ENCODE measurements around the gene KIF6. TPM values are rescaled to one million over a fixed set of nuclear protein-coding genes. Genes with fewer than 3 reads are reported as not detected.

The KIF6 gene
- total RNA-seq, 1 donor from 2014 or later, result 1.4 TPM

DNA sequence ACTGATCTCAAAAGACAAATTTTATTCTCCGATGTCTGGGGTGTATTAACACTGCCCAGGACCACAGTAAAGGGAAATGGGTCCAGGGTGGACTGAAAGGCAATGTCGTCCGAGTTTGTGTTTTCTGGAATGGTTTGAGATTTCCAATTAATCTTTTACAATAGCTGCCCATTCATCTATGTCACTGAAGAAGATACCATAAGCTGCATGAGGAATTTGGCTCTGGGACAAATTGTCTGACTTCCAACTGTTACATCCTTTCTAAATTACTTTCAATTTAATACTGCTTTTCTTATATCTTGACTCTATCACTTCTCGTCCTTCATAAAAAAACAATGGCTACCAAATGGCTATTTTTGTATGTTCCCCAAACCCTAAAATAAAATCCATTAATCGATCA lies 272.0 kb downstream of the KIF6 start:
- peaks cover 5% of the 10 kb centered on the region for H3K36me3 Mint-ChIP-seq
- no peak overlapping the region for H3K27ac Mint-ChIP-seq
- no peak overlapping the region for H3K4me3 Mint-ChIP-seq
- TF ChIP-seq CTCF (IDR thresholded peaks at IDR 0.05; ENCODE audit: unreplicated experiment), result no peak
- H3K9me3 Mint-ChIP-seq, result peaks cover 12% of the 10 kb centered on the region
- DNase-seq (ENCODE audit: low spot score in 2 of 2, unreplicated experiment in 2 of 2), result no peak
- peaks cover 2% of the 10 kb centered on the region for H3K27me3 Mint-ChIP-seq (ENCODE audit: low read depth)
- H3K4me1 Mint-ChIP-seq, result peaks cover 11% of the 10 kb centered on the region

DNA sequence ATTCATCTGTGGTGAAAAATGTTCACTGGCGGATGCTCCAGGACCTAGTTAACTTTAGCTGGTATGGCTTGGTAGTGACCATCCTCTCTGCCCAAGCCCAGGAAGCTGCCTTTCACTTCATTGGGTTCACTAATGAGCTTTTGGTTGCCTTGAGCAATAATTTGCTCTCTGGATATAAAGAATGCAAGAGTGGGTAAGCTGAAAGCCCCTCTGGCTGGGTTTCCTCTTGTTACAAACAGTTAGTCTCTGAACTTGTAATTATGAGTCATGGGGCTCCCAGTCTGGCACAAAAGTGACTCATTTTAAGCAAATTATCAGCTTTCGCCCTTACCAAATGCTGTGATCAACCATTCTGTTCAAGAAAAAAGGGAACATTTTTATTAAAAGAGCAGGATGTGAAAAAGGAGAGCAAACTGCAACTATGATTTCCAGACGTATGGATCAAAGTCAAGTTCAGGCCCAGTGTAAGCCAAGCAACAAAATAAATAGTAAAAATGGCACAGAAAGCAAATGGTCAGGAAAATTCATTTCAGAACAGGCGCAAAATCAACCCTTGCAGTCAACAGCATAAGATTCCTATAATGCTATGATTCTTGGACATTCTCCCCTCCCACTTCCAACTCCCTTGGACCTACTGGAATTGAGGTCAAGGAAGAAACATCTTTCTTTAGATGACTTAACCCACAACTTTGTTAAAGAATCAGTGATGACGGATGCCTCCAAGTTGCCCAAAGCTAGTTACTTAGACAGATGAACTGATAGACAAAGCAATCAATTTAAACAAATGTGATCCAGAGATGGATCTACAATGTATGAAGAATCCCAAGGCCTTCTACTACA lies 272.7 kb downstream of the KIF6 start:
- H3K27ac Mint-ChIP-seq, result no peak overlapping the region
- DNase-seq (ENCODE audit: low spot score in 2 of 2, unreplicated experiment in 2 of 2), result no peak
- H3K27me3 Mint-ChIP-seq (ENCODE audit: low read depth), result peaks cover 2% of the 10 kb centered on the region
- H3K36me3 Mint-ChIP-seq, result peaks cover 5% of the 10 kb centered on the region
- H3K4me1 Mint-ChIP-seq, result peaks cover 13% of the 10 kb centered on the region
- TF ChIP-seq CTCF (IDR thresholded peaks at IDR 0.05; ENCODE audit: unreplicated experiment), result no peak
- peaks cover 12% of the 10 kb centered on the region for H3K9me3 Mint-ChIP-seq
- no peak overlapping the region for H3K4me3 Mint-ChIP-seq

DNA sequence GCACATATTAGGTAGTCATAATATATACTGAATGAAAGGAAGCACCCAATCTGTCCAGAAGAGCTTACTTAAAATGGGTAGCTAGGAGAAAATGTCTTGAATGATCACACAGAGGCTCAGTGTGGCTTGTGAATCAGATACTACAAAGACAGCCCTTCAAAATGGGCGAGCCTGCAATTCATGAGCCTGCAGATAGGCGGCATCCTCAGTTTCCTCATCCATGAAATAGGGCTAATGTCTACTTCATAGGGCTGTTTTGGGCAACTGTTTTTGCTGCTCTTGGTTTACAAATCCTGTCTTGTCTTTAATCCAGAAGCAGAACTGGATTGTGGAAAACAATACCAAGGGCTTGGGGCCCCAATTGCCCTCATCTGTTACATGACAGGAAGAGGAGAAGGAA lies 273.4 kb downstream of the KIF6 start:
- no peak for DNase-seq (ENCODE audit: low spot score in 2 of 2, unreplicated experiment in 2 of 2)
- Mint-ChIP-seq H3K9me3 (peaks cover 12% of the 10 kb centered on the region), H3K36me3 (peaks cover 5% of the 10 kb centered on the region)

DNA sequence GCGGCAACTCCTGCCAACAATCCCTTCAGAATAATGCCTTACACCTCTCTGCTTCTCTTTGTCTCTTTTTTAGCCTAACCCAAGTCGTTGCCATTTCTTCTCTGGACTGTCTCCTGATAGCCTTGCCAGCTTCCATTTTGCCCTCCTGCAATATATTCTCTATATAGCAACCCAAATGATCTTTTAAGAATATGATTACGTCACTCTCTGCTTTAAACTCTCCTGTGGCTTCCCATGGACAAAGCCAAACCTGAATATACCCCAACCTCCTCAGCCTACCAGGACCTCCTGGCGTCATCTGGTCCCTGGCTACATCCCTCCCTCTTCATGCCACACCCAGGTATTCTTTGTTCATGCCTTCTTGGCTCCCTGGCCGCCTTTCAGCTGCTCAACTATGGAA lies 276.2 kb downstream of the KIF6 start:
- Mint-ChIP-seq H3K4me1 (peaks cover 13% of the 10 kb centered on the region), H3K9me3 (peaks cover 8% of the 10 kb centered on the region), H3K36me3 (peaks cover 1% of the 10 kb centered on the region), H3K4me3 (no peak overlapping the region), H3K27me3 (ENCODE audit: low read depth) (peaks cover 2% of the 10 kb centered on the region), H3K27ac (no peak overlapping the region)
- no peak for TF ChIP-seq CTCF (IDR thresholded peaks at IDR 0.05; ENCODE audit: unreplicated experiment)
- no peak for DNase-seq (ENCODE audit: low spot score in 2 of 2, unreplicated experiment in 2 of 2)

More for the DNA sequence above, 273.4 kb downstream of the KIF6 start:
- Mint-ChIP-seq H3K4me1 (peaks cover 13% of the 10 kb centered on the region), H3K27me3 (ENCODE audit: low read depth) (peaks cover 2% of the 10 kb centered on the region), H3K27ac (no peak overlapping the region), H3K4me3 (no peak overlapping the region)
- peak; percentile 62 for TF ChIP-seq CTCF (IDR thresholded peaks at IDR 0.05; ENCODE audit: unreplicated experiment)

DNA sequence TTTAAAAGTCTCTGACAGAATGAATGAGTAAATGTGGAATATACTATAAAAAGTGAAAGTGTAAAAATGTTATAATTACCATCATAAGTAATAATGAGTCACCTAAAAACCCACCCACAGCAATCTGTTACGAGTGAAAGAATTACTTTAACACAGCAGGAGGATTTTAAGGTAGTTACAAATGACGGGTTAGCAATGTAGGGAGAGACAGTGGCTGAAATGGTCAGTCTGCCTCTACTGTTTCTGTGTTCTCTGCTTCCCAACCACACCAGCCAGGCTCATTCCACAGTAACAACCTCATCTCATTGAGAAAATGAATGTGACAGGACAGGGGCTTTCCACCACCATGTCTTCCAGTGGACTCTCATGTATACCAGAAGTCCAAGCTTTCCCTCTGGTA lies 278.3 kb downstream of the KIF6 start:
- TF ChIP-seq CTCF (IDR thresholded peaks at IDR 0.05; ENCODE audit: unreplicated experiment), result no peak
- Mint-ChIP-seq H3K4me1 (peaks cover 1% of the 10 kb centered on the region), H3K36me3 (no peaks in the 10 kb centered on the region), H3K9me3 (no peaks in the 10 kb centered on the region), H3K27ac (no peak overlapping the region), H3K27me3 (ENCODE audit: low read depth) (peaks cover 2% of the 10 kb centered on the region), H3K4me3 (no peak overlapping the region)
- DNase-seq (ENCODE audit: low spot score in 2 of 2, unreplicated experiment in 2 of 2), result no peak
